Liver (tissue), 3 donors: ENCODE data around the gene ITLN1.

ENCODE experiments used
- EGR1 ChIP-seq, 2 donors: IDR thresholded peaks; 2 replicates each; pipeline ENCODE4 v1.6.1; 2016 to 2018; ENCODE audit warnings: antibody characterized with exemption in 2 of 2, low read depth in 2 of 2
- FOXA1 ChIP-seq: IDR thresholded peaks from 2 replicates; pipeline ENCODE4 v1.6.1; 2016; ENCODE audit warnings: antibody characterized with exemption
- HNF4G ChIP-seq: IDR thresholded peaks from 2 replicates; pipeline ENCODE4 v1.6.1; 2016; ENCODE audit warnings: antibody characterized with exemption
- JUND ChIP-seq, 2 donors: IDR thresholded peaks; 2 replicates each; pipeline ENCODE4 v1.6.1; 2016; ENCODE audit warnings: antibody characterized with exemption in 2 of 2
- RAD21 ChIP-seq, 2 donors: IDR thresholded peaks; 2 replicates each; pipeline ENCODE4 v1.6.1; 2016; ENCODE audit warnings: antibody characterized with exemption in 2 of 2, mild to moderate bottlenecking in 2 of 2
- REST ChIP-seq: IDR thresholded peaks from 2 replicates; pipeline ENCODE4 v1.6.1; 2016; ENCODE audit warnings: antibody characterized with exemption, mild to moderate bottlenecking
- RXRA ChIP-seq, 2 donors: IDR thresholded peaks; 2 replicates each; pipeline ENCODE4 v1.6.1; 2017 to 2018; ENCODE audit warnings: antibody characterized with exemption in 2 of 2, mild to moderate bottlenecking in 1 of 2
- SP1 ChIP-seq: IDR thresholded peaks from 2 replicates; pipeline ENCODE4 v1.6.1; 2018; ENCODE audit warnings: antibody characterized with exemption, mild to moderate bottlenecking
- TAF1 ChIP-seq: conservative IDR thresholded peaks from 2 replicates; pipeline ENCODE4 v1.6.1; 2016; ENCODE audit warnings: antibody characterized with exemption, mild to moderate bottlenecking
- YY1 ChIP-seq: IDR thresholded peaks from 2 replicates; pipeline ENCODE4 v1.6.1; 2016; ENCODE audit warnings: antibody characterized with exemption, mild to moderate bottlenecking
- TF ChIP-seq, protein P1 (sequence below): fragments of 150-350 bp; IDR thresholded peaks from 2 replicates; pipeline ENCODE4 v1.5.1; 2017; ENCODE audit warnings: improper control_type of control experiment, low read depth, low read length; ENCODE audit not compliant: missing input control
- donor health status: healthy.
- donor health status: healthy.

- no peak for TF ChIP-seq TAF1
- TF ChIP-seq REST: no peak
- TF ChIP-seq EGR1 (IDR thresholded peaks at IDR 0.05; ENCODE audit: low read depth in 2 of 2): no peak
- TF ChIP-seq, protein P1, sequence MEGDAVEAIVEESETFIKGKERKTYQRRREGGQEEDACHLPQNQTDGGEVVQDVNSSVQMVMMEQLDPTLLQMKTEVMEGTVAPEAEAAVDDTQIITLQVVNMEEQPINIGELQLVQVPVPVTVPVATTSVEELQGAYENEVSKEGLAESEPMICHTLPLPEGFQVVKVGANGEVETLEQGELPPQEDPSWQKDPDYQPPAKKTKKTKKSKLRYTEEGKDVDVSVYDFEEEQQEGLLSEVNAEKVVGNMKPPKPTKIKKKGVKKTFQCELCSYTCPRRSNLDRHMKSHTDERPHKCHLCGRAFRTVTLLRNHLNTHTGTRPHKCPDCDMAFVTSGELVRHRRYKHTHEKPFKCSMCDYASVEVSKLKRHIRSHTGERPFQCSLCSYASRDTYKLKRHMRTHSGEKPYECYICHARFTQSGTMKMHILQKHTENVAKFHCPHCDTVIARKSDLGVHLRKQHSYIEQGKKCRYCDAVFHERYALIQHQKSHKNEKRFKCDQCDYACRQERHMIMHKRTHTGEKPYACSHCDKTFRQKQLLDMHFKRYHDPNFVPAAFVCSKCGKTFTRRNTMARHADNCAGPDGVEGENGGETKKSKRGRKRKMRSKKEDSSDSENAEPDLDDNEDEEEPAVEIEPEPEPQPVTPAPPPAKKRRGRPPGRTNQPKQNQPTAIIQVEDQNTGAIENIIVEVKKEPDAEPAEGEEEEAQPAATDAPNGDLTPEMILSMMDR: no peak
- TF ChIP-seq RAD21 (IDR thresholded peaks at IDR 0.05): no peak
- TF ChIP-seq YY1: no peak
- no peak for TF ChIP-seq HNF4G
- TF ChIP-seq RXRA (IDR thresholded peaks at IDR 0.05): peak; percentile 28 to 47
- TF ChIP-seq JUND (IDR thresholded peaks at IDR 0.05): no peak
- TF ChIP-seq SP1: peak; percentile 31
- TF ChIP-seq FOXA1: no peak
Observed at GRCh38 chr1:160911441-160911840, 26.5 kb upstream of the ITLN1 start.
